ENCODE measurements around the gene NLE1.

The NLE1 gene

DNA sequence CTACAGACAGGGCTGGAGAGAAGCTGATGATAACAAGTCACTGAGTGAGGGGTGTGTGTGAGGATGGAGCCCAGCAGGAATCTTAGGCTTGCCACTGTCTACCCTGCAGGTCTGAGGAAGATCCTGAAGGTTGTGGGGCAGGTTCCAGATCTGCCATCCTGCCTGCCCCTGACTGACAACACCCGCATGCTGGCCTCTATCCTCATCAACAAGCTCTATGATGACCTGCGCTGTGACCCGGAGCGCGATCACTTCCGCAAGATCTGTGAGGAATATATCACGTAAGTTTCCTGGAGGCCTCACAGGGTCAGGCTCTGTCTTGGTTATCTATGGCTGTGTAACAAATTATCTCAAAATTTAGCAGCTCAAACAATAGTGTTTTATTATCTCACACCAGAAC, 21.8 kb upstream of the NLE1 start:
- no peak overlapping the region for H3K4me3 ChIP-seq (ENCODE audit: low read depth, low read length)
- DNase-seq (ENCODE audit: low read depth), result no peak
- TF ChIP-seq, protein P1, sequence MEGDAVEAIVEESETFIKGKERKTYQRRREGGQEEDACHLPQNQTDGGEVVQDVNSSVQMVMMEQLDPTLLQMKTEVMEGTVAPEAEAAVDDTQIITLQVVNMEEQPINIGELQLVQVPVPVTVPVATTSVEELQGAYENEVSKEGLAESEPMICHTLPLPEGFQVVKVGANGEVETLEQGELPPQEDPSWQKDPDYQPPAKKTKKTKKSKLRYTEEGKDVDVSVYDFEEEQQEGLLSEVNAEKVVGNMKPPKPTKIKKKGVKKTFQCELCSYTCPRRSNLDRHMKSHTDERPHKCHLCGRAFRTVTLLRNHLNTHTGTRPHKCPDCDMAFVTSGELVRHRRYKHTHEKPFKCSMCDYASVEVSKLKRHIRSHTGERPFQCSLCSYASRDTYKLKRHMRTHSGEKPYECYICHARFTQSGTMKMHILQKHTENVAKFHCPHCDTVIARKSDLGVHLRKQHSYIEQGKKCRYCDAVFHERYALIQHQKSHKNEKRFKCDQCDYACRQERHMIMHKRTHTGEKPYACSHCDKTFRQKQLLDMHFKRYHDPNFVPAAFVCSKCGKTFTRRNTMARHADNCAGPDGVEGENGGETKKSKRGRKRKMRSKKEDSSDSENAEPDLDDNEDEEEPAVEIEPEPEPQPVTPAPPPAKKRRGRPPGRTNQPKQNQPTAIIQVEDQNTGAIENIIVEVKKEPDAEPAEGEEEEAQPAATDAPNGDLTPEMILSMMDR (IDR thresholded peaks at IDR 0.05; ENCODE audit: insufficient read depth, low read depth, low read length, missing control alignments), result no peak

DNA sequence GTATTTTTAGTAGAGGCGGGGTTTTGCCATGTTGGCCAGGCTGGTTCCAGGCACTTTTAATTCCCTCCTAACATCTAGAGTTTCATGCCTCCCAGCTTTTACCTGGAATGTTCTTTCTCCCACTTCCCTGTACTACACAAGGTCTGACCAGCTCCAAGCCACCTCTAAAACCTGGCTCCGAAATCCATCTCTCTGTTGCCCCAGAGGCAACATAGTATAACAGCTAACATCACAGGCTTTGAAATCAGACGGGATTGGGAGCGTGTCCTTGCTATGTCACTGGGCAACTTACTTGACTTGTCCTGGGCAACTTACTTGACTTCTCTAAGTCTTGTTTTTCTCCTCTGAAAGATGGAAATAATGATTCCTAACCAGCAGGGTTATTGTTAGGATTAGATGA, 20.7 kb upstream of the NLE1 start:
- H3K4me3 ChIP-seq (ENCODE audit: low read depth, low read length), result no peak overlapping the region
- no peak for DNase-seq (ENCODE audit: low read depth)

DNA sequence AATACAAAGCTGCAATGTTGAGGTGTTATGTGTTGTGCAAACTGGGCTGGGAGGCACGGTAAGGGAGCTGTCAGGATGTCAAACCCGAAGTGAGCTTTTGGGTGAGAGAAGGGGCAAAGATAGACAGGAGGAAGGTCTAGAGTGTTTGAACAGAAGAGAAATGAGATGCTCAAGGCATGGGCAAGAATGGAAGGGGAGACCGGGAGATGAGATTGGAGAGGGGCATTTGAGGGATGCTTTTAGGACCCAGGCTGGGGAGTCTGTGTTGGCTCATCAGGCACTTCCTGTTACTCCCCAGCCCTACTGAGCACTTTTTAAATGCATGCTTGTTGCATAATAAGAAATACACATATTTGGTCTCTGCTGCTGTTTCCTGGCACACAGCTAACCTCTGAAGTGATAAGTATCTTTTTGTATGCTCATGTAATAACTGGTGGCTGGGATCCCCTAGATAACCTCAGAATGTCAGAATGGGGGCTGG, 19.2 kb upstream of the NLE1 start:
- no peak overlapping the region for H3K4me3 ChIP-seq (ENCODE audit: low read depth, low read length)
- no peak for DNase-seq (ENCODE audit: low read depth)
- TF ChIP-seq, protein P1 (IDR thresholded peaks at IDR 0.05; ENCODE audit: insufficient read depth, low read depth, low read length, missing control alignments), result no peak

More for the DNA sequence above, 20.7 kb upstream of the NLE1 start:
- TF ChIP-seq, protein P1 (IDR thresholded peaks at IDR 0.05; ENCODE audit: insufficient read depth, low read depth, low read length, missing control alignments), result no peak

DNA sequence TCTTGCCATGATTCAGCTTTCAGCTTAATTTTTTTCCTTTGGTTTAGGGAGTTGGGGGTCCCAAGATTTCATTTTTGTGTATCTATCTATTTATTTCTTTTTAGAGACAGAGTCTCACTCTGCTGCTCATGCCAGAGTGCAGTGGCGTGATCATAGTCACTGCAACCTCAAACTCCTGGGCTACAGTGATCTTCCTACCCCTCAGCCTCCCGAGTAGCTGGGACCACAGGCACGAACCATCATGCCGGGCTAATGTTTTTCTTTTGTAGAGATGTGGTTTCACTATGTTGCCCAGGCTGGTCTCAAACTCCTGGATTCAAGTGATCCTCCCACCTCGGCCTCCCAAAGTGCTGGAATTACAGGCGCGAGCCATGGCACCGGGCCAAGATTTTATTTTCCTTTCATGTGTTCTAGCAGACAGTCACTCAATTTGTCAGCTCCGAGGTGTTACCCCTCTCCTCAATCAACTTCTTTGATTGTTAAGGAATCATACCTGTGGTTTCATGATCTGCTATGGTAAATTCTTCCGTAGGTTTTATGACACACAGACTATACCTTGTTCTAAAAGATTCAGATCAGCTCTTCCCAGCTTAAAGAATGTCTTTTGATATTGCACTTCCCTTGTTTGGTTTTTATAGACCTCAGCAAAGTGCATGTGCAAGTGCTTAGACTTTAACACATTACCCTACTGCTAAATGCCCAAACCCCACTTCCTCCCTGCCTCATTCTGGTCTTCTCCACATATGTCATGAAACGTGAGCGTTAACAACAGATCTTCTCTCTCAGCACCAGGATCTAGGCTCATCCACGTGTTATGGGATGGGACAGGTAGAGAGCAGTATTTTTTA, 18.5 kb upstream of the NLE1 start:
- no peak for DNase-seq (ENCODE audit: low read depth)
- no peak overlapping the region for H3K4me3 ChIP-seq (ENCODE audit: low read depth, low read length)
- TF ChIP-seq, protein P1 (IDR thresholded peaks at IDR 0.05; ENCODE audit: insufficient read depth, low read depth, low read length, missing control alignments), result no peak

DNA sequence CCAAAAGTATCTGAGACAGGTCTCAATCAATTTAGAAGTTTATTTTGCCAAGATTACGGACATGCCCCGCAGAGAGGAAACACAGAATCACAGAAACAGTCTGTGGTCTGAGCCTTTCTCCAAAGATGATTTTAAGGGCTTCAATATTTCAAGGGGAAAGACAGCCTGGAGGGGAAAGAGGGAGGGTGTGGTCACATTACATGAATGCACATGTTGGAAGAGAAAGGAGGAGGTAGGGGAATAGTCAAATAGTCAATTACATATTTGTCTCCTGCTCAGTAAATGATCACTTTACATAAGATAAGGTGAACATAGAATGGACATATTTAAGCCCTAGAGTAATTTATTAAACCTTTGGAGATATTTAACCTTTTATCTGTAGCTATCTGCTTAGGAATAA, 17.8 kb upstream of the NLE1 start:
- DNase-seq (ENCODE audit: low read depth), result no peak
- no peak overlapping the region for H3K4me3 ChIP-seq (ENCODE audit: low read depth, low read length)
- TF ChIP-seq, protein P1 (IDR thresholded peaks at IDR 0.05; ENCODE audit: insufficient read depth, low read depth, low read length, missing control alignments), result no peak

DNA sequence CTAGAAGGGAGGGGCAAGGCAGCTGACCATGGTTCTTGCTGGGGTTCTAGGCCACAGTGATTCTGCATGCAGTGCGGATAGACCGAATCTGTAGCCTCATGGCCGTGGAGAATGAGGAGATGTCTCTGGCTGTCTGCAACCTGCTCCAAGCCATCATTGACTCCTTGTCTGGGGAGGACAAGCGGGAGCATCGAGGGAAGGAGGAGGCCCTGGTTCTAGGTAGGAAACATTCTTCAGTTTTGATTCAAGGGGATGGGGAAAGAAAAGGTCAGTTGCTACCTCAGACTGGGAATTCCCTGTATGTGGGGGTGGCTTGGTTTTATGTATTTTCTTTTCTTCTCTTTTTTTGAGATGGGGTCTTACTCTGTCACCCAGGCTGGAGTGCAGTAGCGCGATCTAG, 13.1 kb upstream of the NLE1 start:
- H3K4me3 ChIP-seq (ENCODE audit: low read depth, low read length), result no peak overlapping the region
- TF ChIP-seq, protein P1 (IDR thresholded peaks at IDR 0.05; ENCODE audit: insufficient read depth, low read depth, low read length, missing control alignments), result no peak
- no peak for DNase-seq (ENCODE audit: low read depth)

All from GM12865 (cell line).